Measurements from ENCODE around the gene PLA2G2F.

The PLA2G2F gene

DNA sequence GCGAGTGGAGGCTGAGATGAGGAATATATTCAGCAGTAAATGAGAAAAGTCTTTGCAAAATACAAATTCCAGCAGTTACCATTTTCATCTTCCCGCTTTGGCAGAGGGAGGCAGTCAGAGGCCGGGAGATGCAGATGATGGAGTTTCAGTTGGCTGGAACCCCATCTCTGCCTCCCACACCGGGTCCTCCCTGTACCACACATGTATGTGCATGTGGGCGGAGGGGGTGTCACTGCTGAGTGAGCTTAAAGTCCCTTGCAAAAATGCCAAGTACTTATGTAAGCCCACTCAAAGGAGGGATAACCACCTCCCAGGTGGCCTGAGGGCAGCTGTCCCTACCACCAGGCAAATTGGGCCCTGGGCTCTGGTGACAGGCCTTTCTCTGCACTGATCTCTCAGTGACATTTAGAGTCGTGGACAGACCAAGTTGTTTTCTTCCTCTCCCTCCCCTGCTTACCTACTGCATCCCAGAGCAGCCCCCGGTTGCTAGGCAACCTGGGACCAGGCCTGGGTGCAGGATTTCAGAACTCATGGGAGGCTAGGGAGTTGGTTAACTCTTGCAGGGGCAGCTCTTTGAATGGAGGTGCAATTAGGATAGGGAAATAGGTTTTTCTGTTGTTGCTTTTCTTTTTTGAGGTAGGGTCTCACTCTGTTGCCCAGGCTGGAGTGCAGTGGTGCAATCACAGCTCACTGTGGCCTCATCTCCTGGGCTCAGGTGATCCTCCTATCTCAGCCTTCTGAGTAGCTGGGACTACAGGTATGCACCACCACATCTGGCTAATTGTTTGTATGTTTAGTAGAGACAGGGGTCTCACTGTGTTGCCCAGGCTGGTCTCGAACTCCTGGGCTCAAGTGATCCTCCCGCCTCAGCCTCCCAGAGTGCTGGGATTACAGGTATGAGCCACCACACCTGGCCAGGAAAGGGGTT is 29.7 kb downstream of the PLA2G2F start:
- H3F3A ChIP-seq (ENCODE audit: control insufficient read depth, insufficient read depth), result no peaks in the 10 kb centered on the region
- H3K36me3 ChIP-seq (ENCODE audit: control insufficient read depth, low read length), result no peaks in the 10 kb centered on the region
- H3K4me2 ChIP-seq (ENCODE audit: low read length), result no peak overlapping the region
- H3K27ac ChIP-seq (ENCODE audit: low read depth, low read length), result no peak overlapping the region
- no peaks in the 10 kb centered on the region for H3K9me3 ChIP-seq (ENCODE audit: control insufficient read depth, insufficient read depth, low read length)
- peaks cover 17% of the 10 kb centered on the region for H3K4me1 ChIP-seq (ENCODE audit: control insufficient read depth, low read length)
- no peaks in the 10 kb centered on the region for H3K79me2 ChIP-seq (ENCODE audit: control insufficient read depth, low read length)
- no peak overlapping the region for H3K4me3 ChIP-seq (ENCODE audit: low read length)
- H3K27me3 ChIP-seq (ENCODE audit: control insufficient read depth, low read length), result no peaks in the 10 kb centered on the region
- H4K20me1 ChIP-seq (ENCODE audit: control insufficient read depth, insufficient read depth, low read depth, low read length), result no peaks in the 10 kb centered on the region
- H3K9me2 ChIP-seq (replicated peaks; ENCODE audit: control insufficient read depth, low read length), result no peaks in the 10 kb centered on the region
- TF ChIP-seq, protein P1, sequence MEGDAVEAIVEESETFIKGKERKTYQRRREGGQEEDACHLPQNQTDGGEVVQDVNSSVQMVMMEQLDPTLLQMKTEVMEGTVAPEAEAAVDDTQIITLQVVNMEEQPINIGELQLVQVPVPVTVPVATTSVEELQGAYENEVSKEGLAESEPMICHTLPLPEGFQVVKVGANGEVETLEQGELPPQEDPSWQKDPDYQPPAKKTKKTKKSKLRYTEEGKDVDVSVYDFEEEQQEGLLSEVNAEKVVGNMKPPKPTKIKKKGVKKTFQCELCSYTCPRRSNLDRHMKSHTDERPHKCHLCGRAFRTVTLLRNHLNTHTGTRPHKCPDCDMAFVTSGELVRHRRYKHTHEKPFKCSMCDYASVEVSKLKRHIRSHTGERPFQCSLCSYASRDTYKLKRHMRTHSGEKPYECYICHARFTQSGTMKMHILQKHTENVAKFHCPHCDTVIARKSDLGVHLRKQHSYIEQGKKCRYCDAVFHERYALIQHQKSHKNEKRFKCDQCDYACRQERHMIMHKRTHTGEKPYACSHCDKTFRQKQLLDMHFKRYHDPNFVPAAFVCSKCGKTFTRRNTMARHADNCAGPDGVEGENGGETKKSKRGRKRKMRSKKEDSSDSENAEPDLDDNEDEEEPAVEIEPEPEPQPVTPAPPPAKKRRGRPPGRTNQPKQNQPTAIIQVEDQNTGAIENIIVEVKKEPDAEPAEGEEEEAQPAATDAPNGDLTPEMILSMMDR (IDR thresholded peaks at IDR 0.05; ENCODE audit: low read depth, low read length, poor library complexity, severe bottlenecking), result no peak
- no peak for TF ChIP-seq EZH2phosphoT487 (IDR thresholded peaks at IDR 0.05; ENCODE audit: borderline replicate concordance, low read length)

DNA sequence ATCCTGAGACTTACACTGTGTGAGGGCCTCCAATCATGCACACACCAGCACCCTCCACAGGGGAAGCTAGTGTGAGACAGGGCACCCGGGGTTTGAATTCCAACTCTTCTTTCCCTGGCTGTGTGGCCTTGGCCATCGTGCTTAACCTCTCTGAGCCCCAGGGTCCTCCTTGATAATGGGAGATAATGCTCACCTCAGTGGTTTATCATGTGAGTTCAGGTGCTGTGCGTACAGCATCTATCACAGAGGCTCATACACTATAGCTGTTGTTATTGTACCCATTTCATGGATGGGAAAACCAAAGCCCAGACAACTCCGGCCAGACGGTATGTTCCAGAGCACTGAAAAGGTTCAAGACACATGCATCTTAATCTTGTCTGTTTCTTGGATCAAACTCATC is 30.8 kb downstream of the PLA2G2F start:
- Histone ChIP-seq H3K79me2 (ENCODE audit: control insufficient read depth, low read length) (no peaks in the 10 kb centered on the region), H3K4me3 (ENCODE audit: low read length) (no peak overlapping the region), H3K27ac (ENCODE audit: low read depth, low read length) (no peak overlapping the region), H3F3A (ENCODE audit: control insufficient read depth, insufficient read depth) (no peaks in the 10 kb centered on the region), H3K4me1 (ENCODE audit: control insufficient read depth, low read length) (peaks cover 20% of the 10 kb centered on the region), H3K9me2 (replicated peaks; ENCODE audit: control insufficient read depth, low read length) (no peaks in the 10 kb centered on the region), H3K27me3 (ENCODE audit: control insufficient read depth, low read length) (no peaks in the 10 kb centered on the region), H3K36me3 (ENCODE audit: control insufficient read depth, low read length) (no peaks in the 10 kb centered on the region), H3K9me3 (ENCODE audit: control insufficient read depth, insufficient read depth, low read length) (no peaks in the 10 kb centered on the region), H4K20me1 (ENCODE audit: control insufficient read depth, insufficient read depth, low read depth, low read length) (no peaks in the 10 kb centered on the region), H3K4me2 (ENCODE audit: low read length) (no peak overlapping the region)
- TF ChIP-seq, protein P1 (IDR thresholded peaks at IDR 0.05; ENCODE audit: low read depth, low read length, poor library complexity, severe bottlenecking), result no peak
- no peak for TF ChIP-seq EZH2phosphoT487 (IDR thresholded peaks at IDR 0.05; ENCODE audit: borderline replicate concordance, low read length)

DNA sequence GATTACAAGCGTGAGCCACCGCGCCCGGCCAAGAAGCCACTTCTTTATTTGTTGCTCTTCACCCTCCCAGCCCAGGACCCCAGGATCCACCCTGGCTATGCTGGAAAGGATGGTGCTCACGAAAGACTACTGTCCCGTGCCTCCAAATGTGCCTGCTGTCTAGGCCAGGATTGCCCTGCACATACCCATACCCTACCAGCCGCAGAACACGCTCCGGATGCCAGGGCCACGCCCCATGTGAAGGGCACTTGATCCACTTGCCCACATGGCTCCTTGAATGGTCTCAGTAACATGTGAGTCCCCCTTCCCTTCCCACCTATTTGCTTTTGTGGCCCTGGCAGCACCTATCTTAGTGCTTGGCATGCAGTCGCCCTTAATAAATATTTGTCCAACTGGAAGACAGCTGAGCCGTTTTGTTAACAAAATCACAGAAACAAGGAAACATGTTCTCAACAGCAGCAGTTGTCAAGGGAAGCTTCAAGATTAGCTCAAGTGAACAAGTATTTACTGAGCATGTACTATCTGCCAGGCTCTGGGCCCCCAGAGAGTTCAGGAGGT is 33.0 kb downstream of the PLA2G2F start:
- Histone ChIP-seq H4K20me1 (ENCODE audit: control insufficient read depth, insufficient read depth, low read depth, low read length) (no peaks in the 10 kb centered on the region), H3K9me2 (replicated peaks; ENCODE audit: control insufficient read depth, low read length) (no peaks in the 10 kb centered on the region), H3K36me3 (ENCODE audit: control insufficient read depth, low read length) (no peaks in the 10 kb centered on the region), H3K4me2 (ENCODE audit: low read length) (no peak overlapping the region; the same call in 1 of the 2 replicates), H3K4me1 (ENCODE audit: control insufficient read depth, low read length) (peaks cover 23% of the 10 kb centered on the region), H3K27ac (ENCODE audit: low read depth, low read length) (no peak overlapping the region), H3F3A (ENCODE audit: control insufficient read depth, insufficient read depth) (no peaks in the 10 kb centered on the region), H3K4me3 (ENCODE audit: low read length) (peak overlapping the region; percentile 5; the same call in 1 of the 2 replicates), H3K79me2 (ENCODE audit: control insufficient read depth, low read length) (no peaks in the 10 kb centered on the region), H3K9me3 (ENCODE audit: control insufficient read depth, insufficient read depth, low read length) (no peaks in the 10 kb centered on the region), H3K27me3 (ENCODE audit: control insufficient read depth, low read length) (peaks cover under 1% of the 10 kb centered on the region; the same call in 1 of the 2 replicates)
- TF ChIP-seq EZH2phosphoT487 (IDR thresholded peaks at IDR 0.05; ENCODE audit: borderline replicate concordance, low read length), result no peak
- TF ChIP-seq, protein P1 (IDR thresholded peaks at IDR 0.05; ENCODE audit: low read depth, low read length, poor library complexity, severe bottlenecking), result no peak
